Pancreas (tissue), 10 donors: ENCODE measurements around the gene SCGN. TPM values are rescaled to one million over a fixed set of nuclear protein-coding genes. Genes with fewer than 3 reads are reported as not detected.
A peak's percentile ranks its signal among the peaks of the same experiment; 100 is the strongest.

ENCODE experiments used
- ATAC-seq, 4 donors: fragments of 200-7000 bp; cut with Tn5 transposase; one replicate each; pipeline versions ENCODE4 v1.8.0 to v1.9.1; 2020; ENCODE audit warnings: mild to moderate bottlenecking in 4 of 4, moderate library complexity in 4 of 4
- DNase-seq, 6 donors: peaks; one replicate each; pipeline ENCODE4 v3.0.0-alpha.2; 2020
- FAIRE-seq: peaks from 2 replicates; lab custom pipeline; 2012; peaks lifted over from hg19 to GRCh38; lab: Jason Lieb, UNC
- H3K27ac ChIP-seq, 4 donors: fragments of 200-600 bp; sonication (generic); 1 replicate in 3 of 4; 2 replicates in 1 of 4; pipeline versions ENCODE4 v1.5.0 to v1.8.0; 2020
- H3K27me3 ChIP-seq, 4 donors: fragments of 200-600 bp; one replicate each; pipeline ENCODE4 v1.8.0; 2021
- H3K36me3 ChIP-seq, 3 donors: fragments of 200-600 bp; sonication (generic) in 1 of 3; one replicate each; pipeline versions ENCODE4 v1.5.0 to v1.8.0; 2020 to 2021
- H3K4me1 ChIP-seq, 3 donors: fragments of 200-600 bp; one replicate each; pipeline ENCODE4 v1.8.0; 2021
- H3K4me3 ChIP-seq, 4 donors: fragments of 200-600 bp; sonication (generic) in 2 of 4; one replicate each; pipeline versions ENCODE4 v1.5.0 to v1.8.0; 2020 to 2021
- H3K9me3 ChIP-seq, 4 donors: fragments of 200-600 bp; one replicate each; pipeline ENCODE4 v1.8.0; 2021
- WGBS, 2 donors: extraction: QIAGEN DNeasy Blood & Tissue Kit; methylation state at CpG; one replicate each; pipeline ENCODE4 v1.1.7; 2013; 5-methylcytosine and 5-hydroxymethylcytosine counted together
- intact Hi-C, 3 donors: fragments of 100-400 bp; cut with DNase I; formaldehyde crosslinking; loops; one replicate each; pipeline versions ENCODE4 v1.11.1 to v1.14.2; 2022
- polyA plus RNA-seq, 2 donors: library from polyadenylated mRNA; stranded (reverse); fragments of 200-250 nt; gene quantifications; one replicate each; pipeline ENCODE4 v1.2.3, GENCODE V29; 2013
- total RNA-seq, 6 donors: library from RNA; stranded (reverse); fragmentation: NEBNext Ultra II Directional in 4 of 6; extraction: Animal tissue kit (Norgen Biotek cat#: 25700) in 4 of 6; gene quantifications; one replicate each; pipeline versions ENCODE4 v1.2.1 to v1.2.4, GENCODE V29; 2021 to 2023
- TF ChIP-seq, protein P1 (sequence below), 4 donors: fragments of 200-600 bp; sonication (generic) in 3 of 4; IDR thresholded peaks; one replicate each; pipeline versions ENCODE4 v1.5.0 to v1.8.0; 2021; ENCODE audit warnings: antibody characterized with exemption in 4 of 4
- donor health status: healthy with polysubstance abuse.
- donor health status: DM: no; HTN: no; CAD: no; lungs with moderate emphysema.
- donor health status: DM: no; HTN: no; CAD: no.
- donor health status: control.
- donor health status: control.
- donor health status: Bipolar disorder and iron deficiency.
- donor health status: DM: yes; HTN: yes; CAD: no.
- donor health status: DM: no; HTN: no; CAD: no.
- donor health status: DM: no; HTN: no; CAD: no.
- donor health status: DM: yes; HTN: yes; CAD: no.

Gene SCGN, protein sequence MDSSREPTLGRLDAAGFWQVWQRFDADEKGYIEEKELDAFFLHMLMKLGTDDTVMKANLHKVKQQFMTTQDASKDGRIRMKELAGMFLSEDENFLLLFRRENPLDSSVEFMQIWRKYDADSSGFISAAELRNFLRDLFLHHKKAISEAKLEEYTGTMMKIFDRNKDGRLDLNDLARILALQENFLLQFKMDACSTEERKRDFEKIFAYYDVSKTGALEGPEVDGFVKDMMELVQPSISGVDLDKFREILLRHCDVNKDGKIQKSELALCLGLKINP
- total RNA-seq (10 to 100 TPM; 13.4 to 63.2 (median 26.3) TPM), polyA plus RNA-seq (100 to 1,000 TPM in 1 of 2 donors, 10 to 100 TPM in 1; 32.3 to 224 TPM)

- peaks cover 0 to 4% (median 0%) of the 10 kb centered on the region in 3 donors for H3K4me1 ChIP-seq
- H3K9me3 ChIP-seq, result no peaks in the 10 kb centered on the region
- peak; percentile 93 to 98 (median 94) for ATAC-seq
- 1% methylated on average over 35 of the region's 35 CpGs for WGBS, 2 donors
- FAIRE-seq, result no peak
- peak within 1 kb of the TSS in 2 of 4 donors; percentile 31 to 44 for H3K4me3 ChIP-seq
- no peak within 1 kb of the TSS for H3K27ac ChIP-seq
- no peaks in the 10 kb centered on the region for H3K27me3 ChIP-seq
- TF ChIP-seq, protein P1, sequence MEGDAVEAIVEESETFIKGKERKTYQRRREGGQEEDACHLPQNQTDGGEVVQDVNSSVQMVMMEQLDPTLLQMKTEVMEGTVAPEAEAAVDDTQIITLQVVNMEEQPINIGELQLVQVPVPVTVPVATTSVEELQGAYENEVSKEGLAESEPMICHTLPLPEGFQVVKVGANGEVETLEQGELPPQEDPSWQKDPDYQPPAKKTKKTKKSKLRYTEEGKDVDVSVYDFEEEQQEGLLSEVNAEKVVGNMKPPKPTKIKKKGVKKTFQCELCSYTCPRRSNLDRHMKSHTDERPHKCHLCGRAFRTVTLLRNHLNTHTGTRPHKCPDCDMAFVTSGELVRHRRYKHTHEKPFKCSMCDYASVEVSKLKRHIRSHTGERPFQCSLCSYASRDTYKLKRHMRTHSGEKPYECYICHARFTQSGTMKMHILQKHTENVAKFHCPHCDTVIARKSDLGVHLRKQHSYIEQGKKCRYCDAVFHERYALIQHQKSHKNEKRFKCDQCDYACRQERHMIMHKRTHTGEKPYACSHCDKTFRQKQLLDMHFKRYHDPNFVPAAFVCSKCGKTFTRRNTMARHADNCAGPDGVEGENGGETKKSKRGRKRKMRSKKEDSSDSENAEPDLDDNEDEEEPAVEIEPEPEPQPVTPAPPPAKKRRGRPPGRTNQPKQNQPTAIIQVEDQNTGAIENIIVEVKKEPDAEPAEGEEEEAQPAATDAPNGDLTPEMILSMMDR (IDR thresholded peaks at IDR 0.05), result no peak
- intact Hi-C loops, result no loop called here
- no peaks in the 10 kb centered on the region for H3K36me3 ChIP-seq
- DNase-seq, result peak; percentile 58 to 92 (median 78)
Measured at GRCh38 chr6:25652007-25652515, at the start of gene SCGN. TSS of gene SCGN (plus strand) at chr6:25652215. CDS start at chr6:25652404, 189 bp downstream.

- TF ChIP-seq, protein P1 (IDR thresholded peaks at IDR 0.05), result no peak
- intact Hi-C loops, result loop anchor here in 1 of 3 donors (5.0 kb wide), 1 partner anchor 330 kb away; no protein-coding TSS in a partner anchor
- H3K4me1 ChIP-seq, result no peaks in the 10 kb centered on the region
- H3K9me3 ChIP-seq, result no peaks in the 10 kb centered on the region
- ATAC-seq (no peak), DNase-seq (no peak), FAIRE-seq (no peak)
- H3K36me3 ChIP-seq, result no peaks in the 10 kb centered on the region
- 88 to 95% methylated on average over 1 of the region's 1 CpG for WGBS, 2 donors
- H3K27ac ChIP-seq, result no peak overlapping the region
- no peak overlapping the region for H3K4me3 ChIP-seq
- H3K27me3 ChIP-seq, result no peaks in the 10 kb centered on the region
Measured at GRCh38 chr6:25602674-25602982, 49.4 kb upstream of the SCGN start.

GRCh38 chr6:25603251-25603650, 48.8 kb upstream of the SCGN start:
- intact Hi-C loops, result loop anchor here in 1 of 3 donors (5.0 kb wide), 1 partner anchor 331 kb away; no protein-coding TSS in a partner anchor
- no peaks in the 10 kb centered on the region for H3K36me3 ChIP-seq
- no peaks in the 10 kb centered on the region for H3K27me3 ChIP-seq
- no peaks in the 10 kb centered on the region for H3K9me3 ChIP-seq
- H3K4me1 ChIP-seq, result no peaks in the 10 kb centered on the region
- no peak overlapping the region for H3K4me3 ChIP-seq
- no peak for ATAC-seq
- no peak overlapping the region for H3K27ac ChIP-seq
- TF ChIP-seq, protein P1 (IDR thresholded peaks at IDR 0.05), result no peak
- WGBS, 2 donors, result 93 to 94% methylated on average over 1 of the region's 1 CpG
- DNase-seq, result no peak
- no peak for FAIRE-seq

DNA sequence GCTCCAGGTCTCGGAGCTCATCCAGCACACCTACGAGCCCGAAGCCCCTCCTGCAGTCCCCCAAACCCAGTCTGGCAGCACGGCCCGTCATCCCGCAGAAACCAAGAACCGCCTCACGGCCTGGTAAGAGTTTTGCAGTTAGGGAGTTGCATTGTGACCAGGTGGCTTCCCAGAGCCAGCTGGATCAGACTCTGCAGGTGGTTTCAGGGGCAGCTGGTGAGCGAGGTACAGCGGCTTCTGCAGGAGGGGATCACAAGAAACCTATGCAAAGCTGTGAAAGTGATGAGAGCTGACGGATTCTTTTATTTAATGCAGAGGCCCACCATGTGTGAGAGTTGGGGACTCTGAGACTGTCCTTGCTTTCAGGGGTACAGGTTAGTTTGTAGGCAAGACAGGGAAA, 45.9 kb upstream of the SCGN start:
- no peaks in the 10 kb centered on the region for H3K4me1 ChIP-seq
- 94 to 95% methylated on average over 11 of the region's 11 CpGs for WGBS, 2 donors
- TF ChIP-seq, protein P1 (IDR thresholded peaks at IDR 0.05), result no peak
- ATAC-seq, result no peak
- no peak for DNase-seq
- H3K9me3 ChIP-seq, result no peaks in the 10 kb centered on the region
- H3K4me3 ChIP-seq, result no peak overlapping the region
- H3K36me3 ChIP-seq, result no peaks in the 10 kb centered on the region
- no peak overlapping the region for H3K27ac ChIP-seq
- no peaks in the 10 kb centered on the region for H3K27me3 ChIP-seq
- no peak for FAIRE-seq
- intact Hi-C loops, result no loop called here
